Measurements from ENCODE around the gene CEP55.

- no peak for TF ChIP-seq POLR2A (IDR thresholded peaks at IDR 0.05; ENCODE audit: low read length)
- TF ChIP-seq GATA1 (IDR thresholded peaks at IDR 0.05; ENCODE audit: low read depth, low read length), result no peak
Measured at GRCh38 chr10:93464776-93465388, 31.5 kb upstream of the CEP55 start.

Data from erythroblast (primary cell).